NOMO-1 (cell line): ENCODE measurements around the gene TRIM63.

Source experiments
- DNase-seq, 2 experiments: peaks; one replicate each; lab custom pipeline; 2025; ENCODE audit not compliant: unreplicated experiment in 2 of 2; lab: John Stamatoyannopoulos, UW

Gene TRIM63

DNA sequence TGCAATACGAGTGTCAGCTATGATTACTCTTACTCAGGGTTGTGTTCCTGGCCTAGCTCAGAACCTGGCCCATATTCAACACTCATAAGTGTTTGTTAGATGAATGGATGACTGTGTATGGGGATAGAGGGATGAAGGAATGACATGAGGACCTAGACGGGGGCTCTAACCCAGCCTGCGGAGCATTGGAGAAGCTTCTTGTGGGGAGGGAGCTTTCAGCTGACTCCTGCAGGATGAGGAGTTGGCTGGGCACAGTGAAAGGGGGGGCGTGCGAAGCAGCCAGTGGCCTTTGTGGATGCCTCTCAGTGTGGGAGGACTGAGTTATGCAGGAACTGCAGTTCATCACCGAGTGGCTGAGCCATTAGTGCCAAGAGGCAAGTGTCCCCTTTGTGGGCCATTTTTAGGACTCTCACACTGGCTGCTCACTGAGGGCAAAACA, 47.1 kb downstream of the TRIM63 start:
- no peak for DNase-seq

GRCh38 chr1:26019641-26020315, 47.7 kb downstream of the TRIM63 start:
- DNase-seq: peak; percentile 36 to 48

DNA sequence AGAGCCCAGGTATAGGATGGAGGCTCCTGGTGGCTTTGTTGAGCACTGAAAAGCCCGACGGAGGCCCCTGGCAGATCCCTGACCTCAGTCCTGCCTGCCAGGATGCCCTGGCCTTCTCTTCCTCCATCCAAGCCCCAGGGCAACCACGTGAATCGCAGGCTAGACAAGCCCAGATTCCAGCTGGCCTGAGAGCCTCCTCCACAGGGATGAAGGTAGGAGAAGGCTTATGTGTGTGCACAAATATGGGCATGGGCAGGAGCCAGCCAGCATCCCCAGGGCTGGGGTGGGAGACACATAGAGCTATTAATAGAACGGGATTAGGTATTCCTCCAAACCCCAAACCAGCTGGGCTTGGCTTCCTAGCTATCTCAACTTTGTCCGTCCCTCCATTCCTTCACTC, 49.8 kb downstream of the TRIM63 start:
- DNase-seq: no peak

DNA sequence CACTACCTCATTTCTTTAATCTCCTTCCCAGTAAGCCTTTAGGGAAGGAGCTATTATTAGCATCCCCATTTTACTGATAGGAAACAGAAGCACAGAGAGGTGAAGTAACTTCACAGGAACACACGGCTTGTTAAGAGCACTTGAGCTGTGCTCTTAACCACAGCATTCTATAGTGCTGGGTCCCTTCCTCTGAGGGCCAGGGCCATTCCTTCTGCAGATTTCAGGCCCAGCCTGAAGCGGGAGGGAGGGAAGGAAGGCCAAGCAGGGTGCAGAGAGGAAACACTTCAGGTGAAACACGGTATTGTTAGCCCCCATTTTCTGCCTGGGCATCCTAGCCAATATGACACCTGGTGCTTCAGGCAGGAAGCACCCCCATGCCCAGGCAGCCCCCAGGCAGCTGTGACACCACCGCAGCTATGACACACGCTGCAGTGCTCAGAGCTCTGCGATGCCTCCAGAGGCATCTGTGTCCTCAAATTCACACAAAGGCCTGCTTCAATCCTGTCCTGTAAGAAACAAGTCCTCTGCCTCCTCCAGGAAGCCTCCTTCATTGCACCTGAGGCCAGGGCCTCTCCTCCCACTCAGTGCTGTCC, 50.4 kb downstream of the TRIM63 start:
- DNase-seq: no peak

DNA sequence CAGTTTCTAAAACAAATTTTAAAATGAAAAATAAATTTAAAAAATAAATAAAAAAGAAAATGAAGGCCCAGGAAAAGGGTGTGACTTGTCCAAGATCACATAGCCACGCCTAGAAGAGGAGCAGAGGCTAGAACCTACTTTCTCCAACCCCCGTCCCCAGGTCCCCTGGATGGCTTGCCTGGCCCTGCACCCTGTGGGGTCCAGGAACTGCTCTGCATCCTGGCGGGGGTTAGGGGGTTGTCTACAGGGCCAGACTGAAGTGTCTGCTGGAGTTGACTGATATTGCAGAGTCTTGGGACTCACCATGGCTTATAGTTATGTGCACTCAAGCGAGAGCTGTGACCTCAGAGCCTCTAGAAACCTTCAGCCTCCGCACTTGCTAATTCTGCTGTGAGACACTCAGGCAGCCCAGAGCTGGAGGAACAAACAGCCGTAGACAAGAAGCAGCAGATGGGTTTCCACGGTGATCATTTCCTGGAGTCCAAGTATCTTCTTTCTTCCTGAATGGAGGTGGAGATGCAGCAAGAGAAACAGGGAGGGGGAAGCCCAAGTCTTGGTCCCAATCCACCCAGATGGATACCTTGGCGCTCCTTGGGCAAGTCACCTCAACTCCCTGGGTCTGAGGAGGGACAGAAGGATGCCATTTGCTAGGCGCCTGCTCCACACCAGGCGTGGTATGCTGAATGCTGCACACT, 51.0 kb downstream of the TRIM63 start:
- no peak for DNase-seq

DNA sequence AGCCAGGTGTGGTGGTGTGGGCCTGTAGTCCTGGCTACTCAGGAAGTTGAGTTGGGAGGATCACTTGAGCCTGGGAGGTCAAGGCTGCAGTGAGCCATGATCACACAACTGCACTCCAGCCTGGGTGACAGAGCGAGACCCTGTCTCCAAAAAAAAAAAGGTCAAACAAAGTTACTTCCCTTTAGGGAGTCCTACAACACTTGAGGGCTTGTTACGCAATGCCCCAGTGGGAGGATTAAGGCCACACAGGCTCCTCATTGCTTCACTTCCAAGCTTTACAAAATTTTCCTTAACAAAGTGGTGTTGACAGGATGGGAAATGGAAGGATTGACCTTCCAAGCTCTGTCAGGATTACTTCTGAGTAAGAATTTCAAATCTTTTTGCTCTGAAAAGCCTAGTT, 52.1 kb downstream of the TRIM63 start:
- peak; percentile 51 to 77 for DNase-seq

- DNase-seq: no peak
Measured at GRCh38 chr1:26014179-26014578, 53.3 kb downstream of the TRIM63 start.

GRCh38 chr1:26012864-26013263, 54.6 kb downstream of the TRIM63 start:
- no peak for DNase-seq

- no peak for DNase-seq
Measured at GRCh38 chr1:26010825-26011224, 56.6 kb downstream of the TRIM63 start.

GRCh38 chr1:26009796-26010447, 57.5 kb downstream of the TRIM63 start:
- no peak for DNase-seq

DNA sequence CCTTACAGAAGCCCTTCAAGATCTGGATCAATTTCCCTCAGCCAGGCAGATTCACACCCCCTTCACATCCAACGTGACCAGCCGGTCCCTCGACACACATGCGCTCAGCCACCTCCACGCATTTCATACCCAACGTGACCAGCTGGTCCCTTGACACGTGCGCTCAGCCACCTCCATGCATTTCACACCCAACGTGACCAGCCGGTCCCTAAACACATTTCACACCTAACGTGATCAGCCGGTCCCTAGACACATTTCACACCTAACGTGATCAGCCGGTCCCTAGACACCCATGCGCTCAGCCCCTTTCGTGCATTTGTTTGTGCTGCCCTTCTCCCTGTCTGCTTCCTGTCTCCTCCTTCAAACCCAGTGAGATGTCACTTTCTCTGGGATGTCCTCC, 60.7 kb downstream of the TRIM63 start:
- no peak for DNase-seq

DNA sequence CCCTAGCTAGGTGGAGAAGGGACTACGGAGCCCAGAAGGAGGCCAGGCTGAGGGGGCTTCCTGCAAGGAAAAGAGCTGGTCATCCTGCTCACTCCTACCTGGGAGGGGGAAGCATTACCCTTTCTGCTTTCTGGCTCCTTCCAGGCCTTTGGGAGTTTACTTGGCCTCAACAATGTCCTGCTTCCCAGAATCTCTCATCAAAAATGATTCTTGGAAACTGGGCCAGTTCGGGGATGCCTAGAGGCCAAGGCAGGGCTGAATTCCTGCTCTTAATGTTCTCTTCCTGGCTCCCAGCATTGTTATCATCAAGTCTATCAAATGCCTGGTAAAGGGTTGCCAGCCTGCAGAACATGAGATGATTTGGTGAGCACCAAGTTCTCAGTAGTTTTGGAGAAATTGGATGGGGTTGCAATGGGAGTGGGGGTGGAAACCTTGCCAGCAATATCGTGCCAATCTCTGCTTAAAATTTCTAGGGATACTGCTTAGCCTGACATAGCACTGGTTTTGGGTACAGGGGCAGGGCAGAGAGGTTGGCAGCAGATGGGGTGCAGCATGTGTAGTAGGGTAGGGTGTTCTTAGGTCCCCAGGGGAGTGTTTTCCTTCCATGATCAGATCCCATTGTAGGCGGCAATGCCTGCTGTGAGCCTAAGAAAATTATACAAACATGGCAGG, 61.9 kb downstream of the TRIM63 start:
- DNase-seq: no peak

GRCh38 chr1:26003756-26004155, 63.7 kb downstream of the TRIM63 start:
- DNase-seq: peak in 1 of 2 experiments; percentile 27

GRCh38 chr1:26003262-26003661, 64.2 kb downstream of the TRIM63 start:
- no peak for DNase-seq
